ENCODE data around the gene THADA.

DNA sequence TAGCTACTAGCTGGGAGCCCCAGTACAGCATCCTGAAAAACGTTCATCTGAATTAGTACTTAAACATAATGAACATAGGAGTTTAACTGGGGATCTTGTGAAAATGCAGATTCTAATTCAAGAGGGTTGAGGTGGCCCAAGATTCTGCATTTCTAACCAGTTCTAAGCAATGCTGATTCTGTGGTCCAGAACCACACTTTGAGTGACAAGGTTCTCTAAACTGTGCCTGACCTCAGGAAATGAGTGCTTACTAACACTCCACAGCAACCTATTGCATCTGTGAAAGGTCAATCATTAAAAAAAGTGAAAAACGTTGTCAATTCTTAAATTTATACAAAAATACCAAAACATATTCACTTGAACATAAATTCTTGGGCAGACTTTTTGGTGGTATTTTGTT, 212.3 kb downstream of the THADA start:
- TF ChIP-seq CTCF (IDR thresholded peaks at IDR 0.05), result no peak
- no peak for TF ChIP-seq POLR2AphosphoS5 (IDR thresholded peaks at IDR 0.05)
- TF ChIP-seq POLR2A (IDR thresholded peaks at IDR 0.05), result no peak
